K562 treated with DMSO at 1 percent for 24 hours (cell line): Measurements from ENCODE around the gene ELSPBP1. TPM values are rescaled to one million over a fixed set of nuclear protein-coding genes. Genes with fewer than 3 reads are reported as not detected.

Source experiments
- total RNA-seq: library from RNA; unstranded; fragments of 300-600 nt; gene quantifications from 2 replicates; pipeline ENCODE4 v1.2.3, GENCODE V29; 2022; ENCODE audit warnings: low read depth; ENCODE audit not compliant: insufficient read depth

Gene ELSPBP1
- 1.3 TPM in 1 of 2 replicates, not detected in the other for total RNA-seq

GRCh38 chr19:47994209-47994802 lies at the start of gene ELSPBP1:
Gene ELSPBP1, plus strand, starts transcription at chr19:47994632. Its CDS starts 14,036 bp downstream, at chr19:48008668.

GRCh38 chr19:47992070-47992469 lies 2.4 kb upstream of the ELSPBP1 start, which contains the start of gene BSPH1:
Gene BSPH1, minus strand, starts transcription at chr19:47992170. Its CDS starts 89 bp downstream, at chr19:47992081.

GRCh38 chr19:48043675-48044258 lies 49.3 kb downstream of the ELSPBP1 start, which contains the start of gene CABP5:
Gene CABP5, minus strand, starts transcription at chr19:48044079. Its CDS starts 157 bp downstream, at chr19:48043922.

Other genes starting within 250 kb of the ELSPBP1 start
- 1,097 and 1,125 TPM in 2 replicates for gene NOP53, start 249.1 kb upstream of the ELSPBP1 start, total RNA-seq
- 118 and 139 TPM in 2 replicates for gene SELENOW, start 215.9 kb upstream of the ELSPBP1 start, total RNA-seq
- gene TPRX1, start 190.1 kb upstream of the ELSPBP1 start, total RNA-seq: not detected in 2 replicates
- not detected in 2 replicates for gene CRX, start 172.7 kb upstream of the ELSPBP1 start, total RNA-seq
- gene TPRX2, start 135.4 kb upstream of the ELSPBP1 start, total RNA-seq: not detected in 2 replicates
- gene SULT2A1, start 108.3 kb upstream of the ELSPBP1 start, total RNA-seq: 0.13 TPM in 1 of 2 replicates, not detected in the other
- not detected in 2 replicates for gene BSPH1, start 2.5 kb upstream of the ELSPBP1 start, total RNA-seq
- not detected in 2 replicates for gene CABP5, start 49.4 kb downstream of the ELSPBP1 start, total RNA-seq
- 4.3 and 6.4 TPM in 2 replicates for gene PLA2G4C, start 116.2 kb downstream of the ELSPBP1 start, total RNA-seq
- 82.4 and 93.0 TPM in 2 replicates for gene LIG1, start 175.7 kb downstream of the ELSPBP1 start, total RNA-seq
- 8.7 and 9.3 TPM in 2 replicates for gene ZSWIM9, start 176.0 kb downstream of the ELSPBP1 start, total RNA-seq